Measurements from ENCODE around the gene ARPP19. TPM values are rescaled to one million over a fixed set of nuclear protein-coding genes. Genes with fewer than 3 reads are reported as not detected.

ARPP19 gene, protein sequence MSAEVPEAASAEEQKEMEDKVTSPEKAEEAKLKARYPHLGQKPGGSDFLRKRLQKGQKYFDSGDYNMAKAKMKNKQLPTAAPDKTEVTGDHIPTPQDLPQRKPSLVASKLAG
- 115 and 147 TPM in 2 replicates for total RNA-seq

GRCh38 chr15:52568601-52569585 lies at the start of gene ARPP19:
TSS of gene ARPP19 (minus strand) at chr15:52569030. CDS start at chr15:52568892, 138 bp downstream.

DNA sequence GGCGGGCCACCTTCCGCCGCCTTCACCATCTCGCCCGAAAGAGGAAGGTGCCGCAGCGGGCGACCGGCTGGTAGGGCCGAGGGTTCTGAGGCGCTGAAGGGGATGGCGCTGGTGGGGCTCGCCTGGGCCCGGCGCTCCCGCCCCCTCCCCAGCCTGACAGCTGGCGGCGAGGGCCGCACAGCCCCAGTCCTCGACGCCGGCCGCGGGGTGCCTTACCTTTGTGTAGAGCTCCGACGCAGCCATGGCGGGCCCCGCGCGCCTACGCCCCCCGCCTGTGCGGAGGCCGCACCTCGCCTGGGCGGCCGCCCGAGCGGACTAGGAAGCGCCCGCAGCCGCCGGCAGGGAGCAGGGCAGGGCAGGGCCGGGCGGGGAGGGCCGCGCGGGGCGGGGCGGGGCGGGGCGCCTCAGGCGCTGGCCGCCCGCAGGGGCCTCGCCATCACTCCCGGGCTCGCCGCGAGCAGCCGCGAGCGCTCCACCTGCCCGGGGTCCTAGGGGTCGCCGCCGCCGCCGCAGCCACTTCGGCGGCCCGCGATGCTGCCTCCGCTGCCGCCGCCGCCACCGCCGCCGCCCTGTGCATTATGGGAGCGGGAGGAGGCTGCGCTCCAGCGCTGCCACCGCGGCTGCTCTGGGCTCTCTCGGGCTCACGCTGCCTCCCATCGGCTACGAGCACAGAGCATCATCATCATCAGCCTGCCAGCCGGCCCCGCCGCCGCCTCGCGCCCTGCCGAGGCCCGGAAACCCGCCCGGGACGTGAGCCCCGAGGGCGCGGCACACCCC lies 40.1 kb downstream of the ARPP19 start, which contains the start of gene MYO5A:
MYO5A (minus strand) TSS at position 317 of the 777 bp plus-strand sequence; CDS start at position 243, 74 bp downstream.

Other genes with a start within 250 kb of the ARPP19 start
- 68.3 and 69.9 TPM in 2 replicates for gene MYO5A, start 40.1 kb downstream of the ARPP19 start, total RNA-seq
- gene ATOSA, start 110.4 kb upstream of the ARPP19 start, total RNA-seq, result 45.5 and 54.5 TPM in 2 replicates
- not detected in 2 replicates for gene ONECUT1, start 221.3 kb upstream of the ARPP19 start, total RNA-seq

All from articular chondrocyte of knee joint (primary cell).